Heart left ventricle (tissue), 13 donors: Measurements from ENCODE around the gene LBP.

Experiments
- CTCF ChIP-seq, 12 donors: fragments of 200-600 bp; sonication (generic) in 4 of 12; IDR thresholded peaks; one replicate each; pipeline versions ENCODE4 v1.5.0 to v1.8.0; 2018 to 2022; ENCODE audit warnings: antibody characterized with exemption in 12 of 12, mild to moderate bottlenecking in 5 of 12
- POLR2A ChIP-seq, 2 donors: fragments of 450-650 bp; IDR thresholded peaks; one replicate each; pipeline ENCODE4 v1.6.1; 2017; ENCODE audit warnings: antibody characterized with exemption in 2 of 2, mild to moderate bottlenecking in 2 of 2, moderate library complexity in 2 of 2
- donor health status: ischemic (EF 13 %, LVEDD 7.1; RV severe dilation, severe dysfunction).
- donor health status: DM: no; HTN: yes; CAD: no.
- donor health status: DM: no; HTN: no; CAD: no.
- donor health status: ischemic (EF 25% LVEDD 6.9; RV normal size, moderate dysfunction).
- donor health status: ischemic (EF 25% LVEDD 5.7; RV mildly dilated, moderate dysfunction).
- donor health status: ischemic (EF 35%, LVEDD 5.7; RV mildly dilated, moderate dysfunction).
- donor health status: nonischemic (EF 11% LVEDD 7.7; RV severe dilation, severe dysfunction).
- donor health status: DM: yes; HTN: yes; CAD: no.
- donor health status: PGD.
- donor health status: ischemic (EF 29% LVEDD 5.4; RV normal size, mild dysfunction).
- donor health status: nonischemic (EF 23%, LVEDD 6.1; RV moderate dilation, normal function).

DNA sequence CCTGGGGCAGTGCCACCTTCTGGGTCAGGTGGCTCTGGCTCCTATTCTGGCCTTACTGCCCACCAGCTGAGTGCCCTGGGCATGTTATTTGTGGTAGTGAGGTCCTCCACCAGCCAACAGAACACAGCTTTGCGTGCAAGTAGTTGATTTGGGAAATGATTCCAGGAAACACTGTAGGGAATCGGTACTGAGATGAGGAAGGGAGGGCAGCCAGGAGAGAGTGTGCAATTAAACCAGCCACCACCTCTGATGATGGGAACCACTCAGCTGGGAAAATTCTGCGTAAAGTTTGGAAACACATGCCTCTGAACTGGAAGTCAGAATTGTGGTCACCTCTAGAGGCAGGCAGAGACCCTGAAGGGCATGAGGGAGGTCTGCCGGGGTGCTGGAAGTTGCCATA is 459 bp downstream of the LBP start:
- TF ChIP-seq CTCF (IDR thresholded peaks at IDR 0.05) (no peak), POLR2A (IDR thresholded peaks at IDR 0.05) (no peak)
